Activated CD4-positive, alpha-beta T cell treated with anti-CD3 and anti-CD28 coated beads for 24 hours (primary cell): ENCODE data around the gene MYO1E.
"Not testable (repeated sequence)": the region's sequence is repeated elsewhere in the genome, so short reads cannot be mapped to it uniquely, and the experiment has no call there.

Experiments
- DNase-seq, 2 donors: peaks; one replicate each; pipeline ENCODE4 v3.0.0-alpha.2; 2020; ENCODE audit warnings: low read depth in 2 of 2

The MYO1E gene

DNA sequence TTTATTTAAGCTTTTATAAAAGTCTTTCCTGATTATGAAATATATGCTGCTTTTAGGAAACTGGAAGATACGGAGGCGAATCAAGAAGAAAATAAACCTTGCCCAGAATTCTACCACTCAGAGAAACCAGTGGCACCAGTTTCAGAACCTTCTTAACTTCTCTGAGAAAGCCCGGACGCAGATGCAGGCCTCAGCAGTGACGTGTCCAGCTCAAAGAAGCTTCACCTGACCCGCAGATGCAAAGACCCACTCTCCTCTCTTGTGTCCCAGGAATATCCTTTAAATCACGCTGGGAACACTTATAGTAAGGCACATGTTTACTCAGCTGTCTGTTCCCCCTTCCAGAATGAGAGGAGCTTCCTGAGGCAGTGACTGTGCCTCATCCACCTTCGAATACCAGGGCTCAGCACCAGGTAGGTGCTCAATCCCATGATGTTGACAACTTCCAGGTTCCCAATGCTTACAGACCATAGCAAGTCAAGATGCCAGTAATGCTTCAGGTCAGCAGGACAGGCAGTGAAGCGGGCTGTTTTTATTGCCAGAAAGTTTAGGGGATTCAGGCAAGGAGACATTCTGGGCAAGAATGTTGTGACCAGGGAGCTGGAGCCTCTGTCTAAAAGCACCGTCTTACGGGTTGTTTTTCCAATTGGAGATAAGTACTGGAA is 205.9 kb downstream of the MYO1E start:
- no peak for DNase-seq

DNA sequence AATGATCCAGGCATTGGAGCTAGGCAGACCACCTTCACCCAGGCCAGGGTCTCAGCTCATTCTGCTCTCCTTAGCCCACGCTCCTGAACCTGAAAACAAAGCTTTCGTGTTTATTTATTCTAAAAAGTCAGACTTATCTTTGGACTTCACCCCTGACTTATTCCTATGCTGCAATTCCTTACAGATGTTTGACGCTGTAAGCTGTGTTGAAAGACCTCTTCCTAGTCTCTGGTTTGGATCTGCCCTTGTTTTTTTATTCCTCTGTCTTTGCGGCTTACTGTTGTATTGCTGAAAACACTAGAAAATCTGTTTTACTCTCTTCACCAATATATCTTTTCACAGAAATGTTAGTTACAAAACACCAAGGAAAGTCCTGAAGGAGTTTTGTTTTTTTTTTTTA is 206.5 kb downstream of the MYO1E start:
- DNase-seq: no peak

DNA sequence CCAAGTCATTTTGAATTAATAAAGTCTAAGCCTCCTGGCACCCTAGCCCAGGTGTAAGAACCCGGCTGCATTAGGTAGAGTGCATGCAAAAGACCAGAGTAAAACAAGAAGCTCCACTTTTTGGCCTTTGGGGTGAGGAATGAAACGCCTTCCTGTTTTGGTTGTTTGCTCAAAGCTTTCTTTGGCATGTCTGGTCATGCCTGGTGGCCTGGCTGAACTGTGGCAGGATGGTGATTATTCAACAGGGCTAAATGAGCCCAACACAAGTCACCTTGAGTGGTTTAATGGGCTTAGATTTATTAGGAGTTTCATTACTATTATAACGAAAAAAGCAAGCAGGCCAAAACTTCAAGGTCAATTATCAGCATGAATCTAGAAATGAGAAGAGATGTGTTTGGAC is 206.9 kb downstream of the MYO1E start:
- DNase-seq: no peak

DNA sequence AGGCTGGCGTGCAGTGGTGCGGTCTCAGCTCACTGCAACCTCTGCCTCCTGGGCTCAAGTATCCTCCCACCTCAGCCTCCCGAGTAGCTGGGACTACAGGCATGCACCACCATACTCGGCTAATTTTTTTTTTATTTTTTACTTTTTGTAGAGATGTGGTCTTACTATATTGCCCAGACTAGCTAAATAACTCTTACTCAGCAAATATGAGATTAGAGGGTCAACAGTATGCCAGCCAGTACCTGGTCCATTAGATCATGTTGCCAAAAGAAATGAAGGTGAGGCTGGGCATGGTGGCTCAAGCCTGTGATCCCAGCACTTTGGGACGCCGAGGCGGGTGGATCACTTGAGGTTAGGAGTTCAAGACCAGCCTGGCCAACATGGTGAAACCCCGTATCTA is 210.6 kb downstream of the MYO1E start:
- DNase-seq: not testable (repeated sequence)

DNA sequence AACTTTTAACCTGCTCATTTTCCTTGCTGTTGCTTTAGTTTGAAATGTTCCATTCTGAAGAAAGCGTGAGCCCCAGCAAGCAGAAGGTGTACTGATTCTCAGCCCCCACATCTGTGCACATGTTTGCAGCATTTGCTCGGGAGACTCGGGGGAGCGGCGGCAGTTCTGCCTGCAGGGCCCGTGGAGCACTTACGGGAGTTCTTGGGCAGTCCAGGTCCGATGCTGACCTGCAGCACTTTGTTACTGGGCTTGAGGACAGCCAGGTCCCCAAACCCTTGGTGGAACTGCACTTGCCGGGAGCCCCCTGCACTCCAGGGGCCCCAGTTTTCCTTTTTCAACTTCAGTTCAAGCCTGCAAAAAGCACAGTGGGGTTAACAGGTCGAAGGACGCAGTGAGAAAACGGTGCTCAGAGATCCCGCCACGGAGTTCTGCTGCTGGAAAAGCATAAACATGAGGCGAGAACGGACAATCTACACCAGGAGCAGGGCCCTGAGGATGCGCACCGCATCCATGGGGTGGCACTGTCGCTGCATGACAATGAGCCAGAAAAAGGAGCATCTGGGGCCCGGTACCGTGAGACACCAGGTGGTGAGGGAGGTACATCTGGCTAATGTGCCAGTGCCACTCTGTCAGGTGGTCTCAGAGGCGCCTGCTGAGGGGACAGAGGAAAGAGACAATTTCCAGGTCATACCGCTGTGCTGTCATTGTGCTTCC is 211.6 kb downstream of the MYO1E start:
- peak in 1 of 2 donors; percentile 8 for DNase-seq

DNA sequence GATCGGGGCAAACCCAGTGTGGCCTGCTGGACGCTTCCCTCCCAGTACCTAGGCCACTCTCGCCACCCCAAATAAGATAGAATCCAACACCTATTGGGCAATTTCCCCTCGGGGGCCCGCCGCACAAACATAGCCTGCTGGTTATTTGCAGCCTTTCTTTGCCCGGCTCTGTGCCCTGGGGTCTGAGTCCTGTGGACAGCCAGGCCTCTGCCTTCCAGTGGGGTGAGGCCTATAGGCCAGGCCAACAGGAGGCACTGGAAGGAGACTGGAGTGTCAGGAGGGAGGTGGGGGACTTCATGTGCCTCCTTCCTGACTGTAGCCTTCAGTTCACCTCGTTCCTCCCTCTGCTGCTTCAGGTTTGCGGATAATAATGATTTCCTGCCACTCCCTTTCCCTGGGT is 213.5 kb downstream of the MYO1E start:
- no peak for DNase-seq

DNA sequence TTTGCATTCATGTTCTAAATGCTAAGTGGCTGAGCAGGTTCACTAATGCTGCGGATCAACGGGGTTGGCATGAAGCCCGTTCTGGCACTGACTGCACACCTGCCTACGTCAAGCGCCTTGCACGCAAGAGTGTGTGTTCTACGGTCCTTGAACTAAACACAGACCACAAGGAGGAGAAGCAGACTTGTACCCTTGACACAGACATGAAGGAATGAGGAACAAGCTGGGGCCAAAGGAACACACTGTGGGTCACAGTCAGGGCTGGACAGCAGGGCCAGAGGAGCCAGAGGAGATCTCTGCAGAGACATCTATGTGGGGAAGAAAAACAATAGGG is 214.0 kb downstream of the MYO1E start:
- DNase-seq: no peak

DNA sequence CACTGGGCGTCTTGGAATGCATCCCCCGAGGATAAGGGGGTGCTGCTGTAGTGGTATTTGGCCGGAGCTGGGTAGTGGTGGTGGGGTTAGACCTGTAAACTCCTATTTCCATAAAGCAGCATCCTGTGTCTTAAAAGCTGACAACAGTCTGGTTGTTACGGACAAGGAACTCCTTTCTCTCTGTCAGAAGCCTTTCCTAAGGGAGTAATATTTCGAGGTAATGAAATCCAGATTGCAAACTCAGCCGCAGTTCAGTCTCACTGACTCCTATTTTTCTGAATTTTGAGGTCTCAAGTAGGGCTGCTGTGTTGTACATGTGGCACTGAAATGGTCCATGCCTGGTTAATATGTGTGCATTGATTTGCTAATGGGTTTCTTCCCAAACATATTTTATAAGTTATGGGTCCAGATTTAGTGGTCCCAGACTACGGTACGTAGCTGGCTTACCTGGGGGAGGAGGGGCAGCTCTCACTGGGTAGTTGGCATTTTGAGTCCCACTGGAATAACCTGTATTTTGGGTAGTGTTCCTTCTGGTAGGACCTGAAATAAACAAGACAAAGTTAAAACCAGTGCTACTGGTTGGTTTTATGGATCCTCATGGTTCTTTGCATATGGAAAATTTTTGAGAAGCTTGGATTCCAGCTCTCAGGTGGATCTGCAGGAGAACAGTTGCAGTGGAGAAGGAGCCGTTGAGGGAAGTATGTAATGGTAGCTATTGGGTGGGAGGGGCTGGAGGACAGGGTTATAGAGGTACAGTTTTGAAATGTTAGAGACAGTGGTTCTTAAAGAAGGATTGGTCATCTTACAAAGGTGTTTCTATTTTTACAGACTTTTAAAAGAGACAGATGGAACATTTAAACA is 214.6 kb downstream of the MYO1E start:
- no peak for DNase-seq

DNA sequence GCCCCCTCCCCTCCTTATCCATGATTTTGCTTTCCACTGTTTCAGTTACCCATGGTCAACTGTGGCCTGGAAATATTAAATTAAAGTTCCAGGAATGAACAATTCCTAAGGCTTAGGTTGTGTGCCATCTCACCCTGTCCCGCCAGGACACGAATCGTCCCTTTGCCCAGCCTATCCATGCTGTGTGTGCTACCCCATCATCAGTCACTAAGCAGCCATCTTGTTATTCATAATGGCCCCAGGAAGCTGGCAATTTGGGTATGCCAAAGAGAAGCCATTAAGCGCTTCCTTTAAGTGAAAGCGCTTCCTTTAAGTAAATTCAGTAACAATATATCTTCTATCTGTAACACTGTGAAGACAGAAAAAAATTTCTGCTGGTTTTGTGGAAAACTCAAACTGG is 215.3 kb downstream of the MYO1E start:
- DNase-seq: no peak

DNA sequence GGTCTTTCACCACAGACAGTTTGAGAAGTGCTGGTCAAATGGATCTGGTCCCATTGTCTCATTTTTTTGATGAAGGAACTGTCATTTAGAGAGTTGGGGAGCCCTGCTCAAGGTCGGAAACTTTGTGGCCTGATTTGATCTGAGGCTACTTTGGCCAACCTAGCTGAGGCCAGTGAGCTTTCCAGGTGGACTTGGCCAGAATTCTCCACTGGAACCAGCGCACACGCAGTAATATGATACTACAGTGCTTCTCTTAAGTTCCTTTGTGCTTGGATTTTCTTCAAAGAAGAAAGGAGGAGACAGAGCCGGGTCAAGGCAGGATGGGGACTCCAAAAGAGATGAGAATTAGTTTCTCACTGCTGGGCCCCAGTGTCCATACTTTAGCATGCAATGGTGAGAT is 217.2 kb downstream of the MYO1E start:
- no peak for DNase-seq

DNA sequence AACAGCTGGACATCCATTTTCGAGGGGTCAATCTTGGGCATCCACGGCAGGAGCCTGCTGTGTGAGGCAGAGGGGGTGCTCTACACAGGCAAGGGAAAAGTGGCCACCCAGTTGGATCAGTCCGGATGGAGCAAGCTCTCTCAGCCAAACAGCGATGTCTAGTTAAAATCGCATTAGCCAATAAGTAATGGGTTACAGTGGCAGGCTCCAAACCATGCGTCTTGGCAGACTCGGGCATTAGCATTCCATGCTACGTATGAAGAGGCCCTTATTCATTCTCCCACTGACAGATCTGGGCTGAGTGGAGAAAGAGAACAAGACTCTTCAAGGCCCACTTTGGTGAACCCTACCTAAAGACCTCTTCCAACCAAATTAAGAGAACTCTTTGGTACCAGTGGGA is 218.4 kb downstream of the MYO1E start:
- DNase-seq: no peak

DNA sequence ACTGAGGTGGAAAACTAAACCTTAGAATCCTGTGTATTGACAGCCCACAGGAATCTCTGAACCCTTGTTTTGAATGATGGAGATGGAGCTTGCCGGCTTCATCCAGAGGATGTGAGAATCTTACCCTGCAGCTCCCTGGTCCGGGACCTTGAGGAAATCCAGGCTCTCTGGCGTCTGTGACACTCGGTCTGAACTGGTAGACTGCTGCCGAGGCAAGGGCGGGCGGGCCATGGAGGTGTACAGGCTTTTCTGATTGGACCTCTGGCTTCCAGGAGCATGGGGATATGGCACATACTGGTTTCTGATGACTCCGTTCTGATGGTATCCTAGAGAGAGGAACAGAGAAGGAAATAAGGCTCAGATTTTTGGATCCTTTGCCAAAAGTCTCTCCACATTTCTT is 219.2 kb downstream of the MYO1E start:
- DNase-seq: no peak

DNA sequence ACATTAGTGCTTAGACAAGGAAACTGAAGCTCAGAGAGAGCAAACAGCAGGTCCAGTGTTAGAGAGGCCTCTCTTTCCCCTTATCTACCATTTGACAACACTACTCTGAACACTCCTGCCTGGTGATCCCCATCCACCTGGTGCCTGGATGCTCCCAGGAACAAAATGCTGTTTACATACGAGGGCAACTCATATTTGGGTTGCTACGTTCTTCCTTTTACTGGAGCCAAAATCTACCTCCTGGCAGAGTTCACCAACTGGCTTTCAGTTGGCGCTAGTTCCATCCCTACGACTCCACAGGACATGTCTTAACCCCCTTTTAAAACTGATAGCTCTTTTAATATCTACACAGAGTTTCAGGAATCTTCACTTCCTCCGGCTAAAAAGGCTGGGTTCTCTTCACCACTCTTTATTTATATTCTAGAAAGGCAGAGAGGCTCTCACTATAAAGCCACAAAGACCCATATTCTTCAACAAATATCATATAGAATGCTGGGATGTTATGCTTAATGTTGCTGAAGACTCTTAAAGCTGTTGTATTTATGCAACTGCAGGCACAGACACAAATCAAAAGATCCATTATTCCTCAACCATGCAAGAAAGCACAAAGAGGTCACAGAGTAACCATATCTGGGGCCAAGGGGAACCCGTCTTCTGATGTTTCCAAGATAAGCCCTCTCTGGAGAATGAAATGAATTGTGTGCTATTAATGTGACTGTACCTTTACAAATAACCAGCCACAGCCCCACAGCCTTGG is 219.8 kb downstream of the MYO1E start:
- no peak for DNase-seq

DNA sequence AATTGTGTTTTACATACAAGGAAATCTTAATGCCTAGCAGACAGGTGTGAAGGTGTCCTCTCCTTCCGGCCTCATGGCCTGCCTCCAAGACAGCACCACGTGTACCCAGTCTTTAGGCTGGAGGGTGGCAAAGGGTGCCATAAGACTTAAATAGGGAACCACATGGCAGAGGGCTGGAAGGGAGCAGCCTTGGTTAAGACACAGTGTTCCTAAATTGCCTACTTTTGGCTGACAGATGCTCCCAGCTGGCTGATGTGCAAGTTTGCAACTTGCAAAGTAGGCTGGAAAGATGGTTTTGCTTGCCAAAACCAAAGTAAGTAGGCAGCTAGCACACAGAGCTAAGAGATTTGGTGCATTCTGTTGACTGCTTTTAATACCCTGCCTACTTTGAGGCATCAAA is 222.5 kb downstream of the MYO1E start:
- DNase-seq: no peak

DNA sequence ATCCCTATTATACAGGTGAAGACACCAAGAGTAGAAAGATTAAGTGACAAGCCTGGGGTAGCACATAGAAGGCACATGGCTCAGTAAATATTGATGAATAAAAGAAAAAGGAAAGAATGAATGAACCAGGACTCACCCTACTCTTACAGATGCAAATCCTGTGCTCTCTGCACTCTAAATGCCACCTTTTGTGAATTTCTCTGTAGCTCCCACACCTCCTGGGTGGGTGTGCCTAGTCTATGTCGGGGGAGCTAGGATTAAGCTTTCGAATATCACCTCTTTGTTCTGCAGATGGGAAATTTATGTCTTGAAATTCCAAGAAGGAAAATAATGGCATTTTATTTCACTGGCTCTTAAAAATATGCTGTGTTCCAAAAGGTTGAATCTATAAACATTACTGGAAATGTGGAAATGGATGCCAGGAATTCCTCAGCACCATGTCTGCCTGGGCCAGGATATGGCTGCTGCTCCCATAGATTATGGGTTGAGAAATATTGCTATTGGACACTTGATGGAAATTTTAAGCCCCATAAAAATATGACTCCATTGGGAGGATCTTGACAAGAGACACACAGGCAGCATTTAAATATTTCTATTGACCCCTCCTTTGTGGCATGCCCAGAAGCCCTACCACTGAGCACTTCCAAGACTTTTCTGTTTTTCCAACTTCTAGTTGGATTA is 224.4 kb downstream of the MYO1E start:
- no peak for DNase-seq

DNA sequence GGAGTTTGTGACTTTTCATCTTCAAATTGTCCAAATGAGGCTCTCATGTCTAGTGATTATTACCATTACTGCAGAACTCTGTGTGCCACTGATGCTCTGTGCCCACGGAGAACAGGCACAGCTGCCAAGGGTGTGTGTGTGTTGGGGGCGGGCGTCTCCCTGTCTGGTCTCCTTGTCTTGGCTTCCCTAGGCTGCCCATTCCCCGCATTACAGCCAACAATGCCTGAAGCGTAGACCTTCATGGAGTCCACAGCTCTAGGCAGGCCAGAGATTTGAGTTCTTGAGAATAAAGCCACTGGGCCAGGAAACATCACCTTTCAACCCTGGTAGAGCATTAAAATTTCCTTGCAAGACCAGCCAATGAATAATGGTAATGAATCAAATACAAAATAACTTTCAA is 225.0 kb downstream of the MYO1E start:
- DNase-seq: no peak

DNA sequence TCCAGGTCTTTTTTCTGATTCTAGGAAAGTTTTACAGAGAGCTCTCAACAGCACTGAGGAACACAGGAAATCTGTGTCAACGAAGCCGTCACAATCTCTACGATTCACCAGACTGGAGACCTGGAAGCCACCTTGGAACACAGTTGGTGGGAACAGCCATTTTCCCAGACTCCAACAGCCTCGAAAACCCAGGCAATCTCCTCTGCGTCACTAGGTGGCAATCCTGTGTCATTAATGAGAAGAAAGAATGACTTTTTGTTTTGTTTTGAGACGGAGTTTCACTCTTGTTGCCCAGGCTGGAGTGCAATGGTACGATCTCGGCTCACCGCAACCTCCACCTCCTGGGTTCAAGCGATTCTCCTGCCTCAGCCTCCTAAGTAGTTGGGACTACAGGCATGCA is 228.1 kb downstream of the MYO1E start:
- DNase-seq: not testable (repeated sequence)

DNA sequence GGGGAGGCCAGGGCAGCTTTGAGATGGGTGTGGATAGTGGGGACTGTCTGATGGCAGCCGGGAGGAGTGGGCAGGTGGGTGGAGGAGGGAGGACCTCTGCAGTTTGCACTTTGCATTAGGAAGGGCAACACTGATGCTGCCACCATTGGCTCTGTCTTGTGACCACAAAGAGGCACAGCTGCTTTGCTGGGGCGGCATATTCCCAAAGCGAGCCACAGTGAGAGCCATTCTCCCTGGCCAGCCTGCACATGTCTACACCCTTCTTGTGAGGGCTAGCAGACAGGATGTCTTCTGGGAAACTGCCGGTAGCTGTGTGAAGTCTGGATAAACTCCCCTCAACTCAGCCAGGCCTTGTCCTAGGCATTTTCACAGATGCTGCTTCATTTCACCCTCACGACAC is 229.4 kb downstream of the MYO1E start:
- no peak for DNase-seq

DNA sequence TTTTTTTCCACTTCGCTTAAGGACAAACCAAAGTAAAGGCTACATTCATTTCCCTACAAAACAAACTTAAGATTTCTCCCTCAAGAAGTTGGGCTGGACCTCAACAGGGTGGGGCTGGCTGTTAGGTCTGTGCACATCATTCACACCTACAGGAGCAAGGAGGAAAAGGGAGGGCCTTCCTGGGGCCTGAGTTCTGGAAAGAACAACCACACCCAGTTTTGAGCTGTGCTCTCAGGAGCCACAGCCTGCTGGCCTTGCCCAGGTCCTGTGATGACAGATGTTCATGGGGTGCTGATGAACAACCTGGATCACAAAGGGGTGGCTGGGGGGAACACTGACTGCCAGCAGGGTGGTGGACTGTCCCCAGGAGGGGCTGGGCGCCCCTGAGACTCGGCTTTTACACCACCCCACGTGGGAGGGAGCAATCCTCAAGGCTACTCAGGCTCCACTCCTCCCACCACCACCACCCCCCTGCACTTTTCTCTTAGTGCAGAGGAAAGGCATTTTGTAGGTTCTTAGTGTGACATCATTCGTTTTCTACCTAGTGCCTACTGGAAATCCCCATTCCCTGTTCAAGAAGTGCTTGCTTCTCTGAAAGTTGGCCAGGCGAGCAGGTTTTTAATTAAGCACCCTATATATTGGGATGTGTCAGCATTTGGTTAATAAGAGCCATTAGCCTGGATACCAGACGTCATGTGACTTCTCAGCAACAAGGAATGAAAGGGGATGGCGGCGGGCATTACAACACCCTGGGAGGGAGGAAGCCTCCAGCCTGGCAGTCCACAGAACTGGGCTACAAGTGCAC is 232.0 kb downstream of the MYO1E start:
- no peak for DNase-seq

DNA sequence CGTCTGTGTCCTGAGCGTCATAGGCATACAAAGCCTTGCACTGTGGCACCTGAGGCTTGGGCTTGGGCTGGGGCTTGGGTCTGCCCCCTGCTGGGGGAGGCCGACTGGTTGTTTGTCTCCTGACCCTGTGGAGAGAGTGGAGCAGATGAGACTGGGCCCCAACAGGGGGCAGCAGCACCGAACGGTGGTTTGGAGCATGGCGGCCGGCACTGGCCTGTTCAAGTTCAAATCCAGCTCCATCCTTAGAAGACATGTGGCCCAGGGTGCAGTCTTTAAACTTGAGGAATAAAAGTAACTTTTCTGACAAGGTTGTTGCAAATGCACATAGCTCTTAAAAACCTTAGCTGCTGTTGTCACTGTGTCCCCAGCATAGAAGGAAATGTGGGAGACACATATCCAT is 234.4 kb downstream of the MYO1E start:
- peak; percentile 22 to 29 for DNase-seq

DNA sequence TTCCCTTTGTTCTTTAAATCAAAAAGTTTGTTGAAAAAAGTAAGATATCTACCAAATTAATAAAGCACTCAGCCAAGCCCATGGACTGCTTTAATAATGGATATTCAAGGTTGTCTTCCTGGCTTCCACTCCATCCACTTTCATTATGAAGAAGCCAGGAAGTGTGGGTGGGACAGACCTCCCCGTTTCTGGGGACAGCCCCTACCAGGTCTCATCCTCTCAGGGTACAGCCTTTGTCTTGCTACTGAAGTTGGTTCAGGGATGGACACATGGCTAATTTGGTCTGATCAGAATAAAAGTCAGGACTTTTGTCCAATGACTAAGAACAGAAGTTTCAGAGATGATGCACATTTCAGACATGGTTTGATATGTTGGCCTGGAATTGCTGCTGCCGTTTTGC is 235.1 kb downstream of the MYO1E start:
- DNase-seq: no peak
